OCI-LY1 (cell line): ENCODE measurements around the gene CCL27.

Experiments
- H2AFZ ChIP-seq: fragments of 200-600 bp; sonication (generic), shearing (Covaris generic); 2 replicates; pipeline ENCODE4 v1.6.0; 2014; ENCODE audit warnings: antibody characterized with exemption, mild to moderate bottlenecking, low read length
- H3F3A ChIP-seq: fragments of 200-600 bp; sonication (generic), shearing (Covaris generic); 2 replicates; pipeline ENCODE4 v1.6.0; 2014; ENCODE audit warnings: mild to moderate bottlenecking, antibody characterized with exemption, low read length, moderate library complexity; ENCODE audit not compliant: insufficient read depth
- H3K27ac ChIP-seq: fragments of 200-600 bp; sonication (generic); 2 replicates; pipeline ENCODE4 v1.5.1; 2014; ENCODE audit warnings: low read length, mixed run types, mild to moderate bottlenecking, low read depth; ENCODE audit not compliant: poor library complexity, severe bottlenecking
- H3K27me3 ChIP-seq: fragments of 200-600 bp; sonication (generic); 2 replicates; pipeline ENCODE4 v1.6.0; 2014; ENCODE audit warnings: antibody characterized with exemption, mild to moderate bottlenecking, low read length, moderate library complexity; ENCODE audit not compliant: insufficient read depth
- H3K36me3 ChIP-seq: fragments of 200-600 bp; sonication (generic); 2 replicates; pipeline ENCODE4 v1.6.1; 2014; ENCODE audit warnings: mild to moderate bottlenecking, antibody characterized with exemption, low read length, moderate library complexity, mixed read lengths; ENCODE audit not compliant: insufficient read depth
- H3K4me1 ChIP-seq: fragments of 200-600 bp; sonication (generic); 2 replicates; pipeline ENCODE4 v1.5.1; 2014; ENCODE audit warnings: mild to moderate bottlenecking, low read length, moderate library complexity; ENCODE audit not compliant: insufficient read depth, severe bottlenecking
- H3K4me2 ChIP-seq: fragments of 200-600 bp; sonication (generic), shearing (Covaris generic); 2 replicates; pipeline ENCODE4 v1.6.1; 2014; ENCODE audit warnings: low read length
- H3K4me3 ChIP-seq: fragments of 200-600 bp; sonication (generic); 2 replicates; pipeline ENCODE4 v1.5.1; 2014; ENCODE audit warnings: low read length, low read depth, mild to moderate bottlenecking, mixed read lengths; ENCODE audit not compliant: poor library complexity, severe bottlenecking
- H3K79me2 ChIP-seq: fragments of 200-600 bp; shearing (Covaris generic); 2 replicates; pipeline ENCODE4 v1.6.1; 2016; ENCODE audit warnings: mixed run types, low read length, mixed read lengths; ENCODE audit not compliant: insufficient read depth
- H3K9ac ChIP-seq: fragments of 200-600 bp; sonication (generic), shearing (Covaris generic); 2 replicates; pipeline ENCODE4 v1.6.1; 2014; ENCODE audit warnings: mild to moderate bottlenecking, low read length, mixed read lengths
- H3K9me2 ChIP-seq: fragments of 200-600 bp; sonication (generic), shearing (Covaris generic); 2 replicates; pipeline ENCODE4 v1.6.1; 2014; ENCODE audit warnings: low read depth, mild to moderate bottlenecking, low read length, mixed read lengths
- H3K9me3 ChIP-seq: fragments of 200-600 bp; shearing (Covaris generic); 2 replicates; pipeline ENCODE4 v1.6.1; 2014; ENCODE audit warnings: low read length, mixed read lengths
- H4K20me1 ChIP-seq: fragments of 200-600 bp; sonication (generic), shearing (Covaris generic); 2 replicates; pipeline ENCODE4 v1.6.0; 2016; ENCODE audit warnings: mild to moderate bottlenecking, low read length; ENCODE audit not compliant: insufficient read depth
- EZH2 ChIP-seq: fragments of 200-600 bp; sonication (generic), shearing (Covaris generic); IDR thresholded peaks from 2 replicates; pipeline ENCODE4 v1.8.0; 2017; ENCODE audit warnings: borderline replicate concordance, mixed run types, mild to moderate bottlenecking, antibody characterized with exemption, low read length, moderate library complexity, mixed read lengths
- TF ChIP-seq, protein P1 (sequence below): fragments of 200-600 bp; sonication (generic), shearing (Covaris generic); IDR thresholded peaks from 2 replicates; pipeline ENCODE4 v1.5.1; 2017; ENCODE audit warnings: mild to moderate bottlenecking, antibody characterized with exemption, low read length, moderate library complexity, mixed read lengths

Gene CCL27

DNA sequence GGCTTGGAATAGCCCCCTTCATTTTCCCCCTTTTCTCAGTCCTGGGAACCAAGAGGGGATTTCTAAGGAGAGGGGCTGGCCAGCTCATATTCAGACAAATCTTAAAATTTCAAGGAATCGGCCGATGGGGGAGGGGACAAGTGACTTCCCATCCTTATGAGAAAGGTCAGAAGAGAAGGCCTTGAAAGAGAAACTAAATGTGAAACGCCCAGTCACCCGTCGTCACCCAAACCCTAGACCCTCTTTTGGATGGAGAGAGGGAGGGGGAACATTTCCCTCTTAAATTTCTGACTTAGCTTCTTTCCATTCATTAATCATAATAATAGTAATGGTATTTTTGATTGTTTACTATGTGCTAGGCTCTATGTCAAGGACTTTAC, 29.5 kb upstream of the CCL27 start:
- Histone ChIP-seq H3K9ac (no peak overlapping the region), H2AFZ (no peak overlapping the region), H3K27ac (no peak overlapping the region), H3K27me3 (no peaks in the 10 kb centered on the region), H3K4me2 (no peak overlapping the region), H3K79me2 (no peaks in the 10 kb centered on the region), H3K36me3 (no peaks in the 10 kb centered on the region), H3K4me3 (no peak overlapping the region), H3K9me2 (no peaks in the 10 kb centered on the region), H3K9me3 (no peaks in the 10 kb centered on the region), H3F3A (no peaks in the 10 kb centered on the region), H4K20me1 (no peaks in the 10 kb centered on the region), H3K4me1 (no peaks in the 10 kb centered on the region)
- no peak for TF ChIP-seq EZH2
- TF ChIP-seq, protein P1, sequence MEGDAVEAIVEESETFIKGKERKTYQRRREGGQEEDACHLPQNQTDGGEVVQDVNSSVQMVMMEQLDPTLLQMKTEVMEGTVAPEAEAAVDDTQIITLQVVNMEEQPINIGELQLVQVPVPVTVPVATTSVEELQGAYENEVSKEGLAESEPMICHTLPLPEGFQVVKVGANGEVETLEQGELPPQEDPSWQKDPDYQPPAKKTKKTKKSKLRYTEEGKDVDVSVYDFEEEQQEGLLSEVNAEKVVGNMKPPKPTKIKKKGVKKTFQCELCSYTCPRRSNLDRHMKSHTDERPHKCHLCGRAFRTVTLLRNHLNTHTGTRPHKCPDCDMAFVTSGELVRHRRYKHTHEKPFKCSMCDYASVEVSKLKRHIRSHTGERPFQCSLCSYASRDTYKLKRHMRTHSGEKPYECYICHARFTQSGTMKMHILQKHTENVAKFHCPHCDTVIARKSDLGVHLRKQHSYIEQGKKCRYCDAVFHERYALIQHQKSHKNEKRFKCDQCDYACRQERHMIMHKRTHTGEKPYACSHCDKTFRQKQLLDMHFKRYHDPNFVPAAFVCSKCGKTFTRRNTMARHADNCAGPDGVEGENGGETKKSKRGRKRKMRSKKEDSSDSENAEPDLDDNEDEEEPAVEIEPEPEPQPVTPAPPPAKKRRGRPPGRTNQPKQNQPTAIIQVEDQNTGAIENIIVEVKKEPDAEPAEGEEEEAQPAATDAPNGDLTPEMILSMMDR: no peak

GRCh38 chr9:34690983-34691935, 28.8 kb upstream of the CCL27 start, which contains the start of gene CCL19:
Gene CCL19 (minus strand): TSS chr9:34691276. CDS start chr9:34691139, 137 bp downstream.
- Histone ChIP-seq H3K9ac (no peak within 1 kb of the TSS), H3K9me2 (no peaks in the 10 kb centered on the region), H3K9me3 (no peaks in the 10 kb centered on the region), H3K27ac (no peak within 1 kb of the TSS), H3K36me3 (no peaks in the 10 kb centered on the region), H3K4me3 (no peak within 1 kb of the TSS), H3K79me2 (no peaks in the 10 kb centered on the region), H3K4me2 (no peak within 1 kb of the TSS), H3K4me1 (no peaks in the 10 kb centered on the region), H3F3A (no peaks in the 10 kb centered on the region), H2AFZ (no peak within 1 kb of the TSS), H4K20me1 (no peaks in the 10 kb centered on the region), H3K27me3 (no peaks in the 10 kb centered on the region)
- TF ChIP-seq, protein P1: no peak
- TF ChIP-seq EZH2: no peak

- Histone ChIP-seq H4K20me1 (no peaks in the 10 kb centered on the region), H2AFZ (no peak overlapping the region), H3F3A (no peaks in the 10 kb centered on the region), H3K4me2 (no peak overlapping the region), H3K27ac (no peak overlapping the region), H3K9ac (no peak overlapping the region), H3K27me3 (no peaks in the 10 kb centered on the region), H3K4me3 (no peak overlapping the region), H3K9me3 (no peaks in the 10 kb centered on the region), H3K4me1 (no peaks in the 10 kb centered on the region), H3K79me2 (no peaks in the 10 kb centered on the region), H3K36me3 (no peaks in the 10 kb centered on the region), H3K9me2 (no peaks in the 10 kb centered on the region)
- TF ChIP-seq EZH2: no peak
- TF ChIP-seq, protein P1: no peak
Observed at GRCh38 chr9:34689512-34689911, 27.1 kb upstream of the CCL27 start.
